IPS-18a (cell line): ENCODE data around the gene ZBTB12.

Experiments used
- H3K27ac ChIP-seq: one replicate; pipeline ENCODE4 v1.5.1; 2013; ENCODE audit warnings: low read length
- H3K27me3 ChIP-seq: one replicate; pipeline ENCODE4 v1.6.1; 2013; ENCODE audit warnings: mild to moderate bottlenecking, low read length; ENCODE audit not compliant: control insufficient read depth, insufficient read depth
- H3K36me3 ChIP-seq: one replicate; pipeline ENCODE4 v1.6.1; 2013; ENCODE audit warnings: low read depth, low read length; ENCODE audit not compliant: control insufficient read depth
- H3K4me1 ChIP-seq: one replicate; pipeline ENCODE4 v1.6.1; 2013; ENCODE audit warnings: low read depth, low read length; ENCODE audit not compliant: control insufficient read depth
- H3K4me3 ChIP-seq: one replicate; pipeline ENCODE4 v1.5.1; 2013; ENCODE audit warnings: low read length
- H3K9ac ChIP-seq: one replicate; pipeline ENCODE4 v1.6.1; 2013; ENCODE audit warnings: mild to moderate bottlenecking, low read length, moderate library complexity
- H3K9me3 ChIP-seq: one replicate; pipeline ENCODE4 v1.6.1; 2013; ENCODE audit warnings: low read depth, low read length; ENCODE audit not compliant: control insufficient read depth

The ZBTB12 gene, protein sequence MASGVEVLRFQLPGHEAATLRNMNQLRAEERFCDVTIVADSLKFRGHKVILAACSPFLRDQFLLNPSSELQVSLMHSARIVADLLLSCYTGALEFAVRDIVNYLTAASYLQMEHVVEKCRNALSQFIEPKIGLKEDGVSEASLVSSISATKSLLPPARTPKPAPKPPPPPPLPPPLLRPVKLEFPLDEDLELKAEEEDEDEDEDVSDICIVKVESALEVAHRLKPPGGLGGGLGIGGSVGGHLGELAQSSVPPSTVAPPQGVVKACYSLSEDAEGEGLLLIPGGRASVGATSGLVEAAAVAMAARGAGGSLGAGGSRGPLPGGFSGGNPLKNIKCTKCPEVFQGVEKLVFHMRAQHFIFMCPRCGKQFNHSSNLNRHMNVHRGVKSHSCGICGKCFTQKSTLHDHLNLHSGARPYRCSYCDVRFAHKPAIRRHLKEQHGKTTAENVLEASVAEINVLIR

DNA sequence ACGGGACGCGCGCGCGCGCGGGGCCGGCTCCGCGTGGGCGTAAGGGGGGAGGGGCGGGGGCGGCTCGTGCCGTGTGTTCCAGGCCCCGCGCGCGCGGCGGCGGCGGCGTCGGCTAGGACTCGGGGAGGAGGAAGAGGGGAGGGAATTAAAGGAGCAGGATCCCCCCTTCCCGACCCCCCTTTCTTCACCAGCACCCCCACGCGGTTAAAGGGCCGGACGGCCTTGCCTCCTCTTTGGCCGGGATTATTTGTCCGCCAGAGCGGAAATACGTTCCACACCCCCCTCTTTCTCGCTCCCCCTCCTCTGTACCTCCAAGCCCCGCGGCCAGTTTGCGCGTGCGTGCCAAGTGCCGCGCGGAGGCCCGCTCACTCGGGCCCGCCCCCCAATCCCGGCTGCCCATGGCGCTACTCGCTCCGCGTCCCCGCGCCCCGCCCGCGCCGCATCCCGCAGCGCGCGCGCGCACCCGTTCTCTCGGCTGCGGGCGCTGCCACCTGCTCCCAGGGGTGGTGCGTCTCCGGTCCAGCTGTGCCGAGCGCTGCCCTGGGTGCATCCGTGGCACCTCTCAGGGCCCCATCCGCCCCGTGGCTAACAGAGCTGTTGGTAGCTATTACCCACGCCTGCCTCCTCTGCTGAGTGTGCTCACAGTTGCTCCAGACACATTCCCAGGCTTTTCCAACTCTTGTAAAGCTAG, at the start of gene ZBTB12:
Gene ZBTB12 (minus strand): TSS at position 134 of the 691 bp plus-strand sequence. CDS start 781 bp downstream, outside the sequence.
- H3K27me3 ChIP-seq: no peaks in the 10 kb centered on the region
- H3K4me3 ChIP-seq: peak within 1 kb of the TSS; percentile 63
- peaks cover 3% of the 10 kb centered on the region for H3K4me1 ChIP-seq
- H3K9ac ChIP-seq: peak within 1 kb of the TSS; percentile 36
- peaks cover 6% of the 10 kb centered on the region for H3K36me3 ChIP-seq
- no peak within 1 kb of the TSS for H3K27ac ChIP-seq
- H3K9me3 ChIP-seq: no peaks in the 10 kb centered on the region

DNA sequence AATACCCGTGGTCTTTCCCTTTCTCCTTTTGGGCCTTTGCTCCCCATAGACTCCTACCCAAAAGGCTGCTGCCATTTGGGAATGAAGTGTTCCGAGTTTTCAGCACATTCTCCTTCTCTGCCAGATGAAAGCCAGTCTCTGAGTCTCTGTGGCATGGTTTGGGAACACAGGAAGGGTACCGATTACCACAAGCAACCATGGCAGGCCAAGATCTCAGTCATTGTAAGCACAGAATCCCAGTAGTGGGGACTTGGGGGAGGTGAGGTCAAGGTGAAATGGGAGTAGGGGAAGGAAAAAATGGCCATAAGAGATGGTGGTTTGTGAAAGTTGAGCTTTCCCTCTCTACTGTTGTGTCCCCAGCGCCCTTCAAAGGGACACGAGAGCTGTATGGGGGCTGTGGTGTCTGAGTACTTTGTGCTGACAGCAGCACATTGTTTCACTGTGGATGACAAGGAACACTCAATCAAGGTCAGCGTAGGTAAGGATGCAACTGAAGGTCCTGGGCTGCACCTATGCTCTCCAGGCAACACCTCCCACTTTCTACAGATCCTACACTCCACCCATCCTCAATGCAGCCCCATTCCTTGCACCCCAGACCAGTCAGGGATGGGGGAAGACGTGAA, 48.2 kb upstream of the ZBTB12 start:
- Histone ChIP-seq H3K27ac (no peak overlapping the region), H3K9me3 (no peaks in the 10 kb centered on the region), H3K27me3 (peaks cover 5% of the 10 kb centered on the region), H3K9ac (no peak overlapping the region), H3K36me3 (peaks cover 37% of the 10 kb centered on the region), H3K4me1 (peaks cover 3% of the 10 kb centered on the region), H3K4me3 (no peak overlapping the region)

DNA sequence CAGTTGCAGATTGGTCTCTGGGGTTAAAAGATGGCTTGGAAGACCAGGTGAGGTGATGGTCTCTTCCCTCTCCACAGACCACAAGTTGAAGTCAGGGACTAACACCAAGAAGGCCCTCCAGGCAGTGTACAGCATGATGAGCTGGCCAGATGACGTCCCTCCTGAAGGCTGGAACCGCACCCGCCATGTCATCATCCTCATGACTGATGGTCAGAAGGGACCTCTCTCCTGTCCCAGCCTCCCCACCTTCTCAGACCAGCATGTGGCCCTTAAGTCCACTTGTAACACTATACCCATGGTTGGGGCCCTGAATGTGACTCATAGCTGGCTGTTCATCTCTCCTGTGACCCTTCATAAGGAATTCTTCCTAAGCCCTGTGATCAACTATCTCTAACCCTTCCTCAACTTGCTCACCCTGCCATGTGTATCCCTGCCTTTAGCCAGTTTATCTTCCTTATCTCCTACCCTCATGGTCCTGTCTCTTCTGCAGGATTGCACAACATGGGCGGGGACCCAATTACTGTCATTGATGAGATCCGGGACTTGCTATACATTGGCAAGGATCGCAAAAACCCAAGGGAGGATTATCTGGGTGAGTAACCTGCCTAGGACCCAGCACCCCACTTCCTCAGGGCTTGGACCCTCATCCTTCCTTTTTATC, 47.0 kb upstream of the ZBTB12 start:
- Histone ChIP-seq H3K36me3 (peaks cover 25% of the 10 kb centered on the region), H3K9me3 (no peaks in the 10 kb centered on the region), H3K27ac (no peak overlapping the region), H3K4me1 (peaks cover 3% of the 10 kb centered on the region), H3K9ac (no peak overlapping the region), H3K4me3 (no peak overlapping the region), H3K27me3 (peaks cover 5% of the 10 kb centered on the region)

DNA sequence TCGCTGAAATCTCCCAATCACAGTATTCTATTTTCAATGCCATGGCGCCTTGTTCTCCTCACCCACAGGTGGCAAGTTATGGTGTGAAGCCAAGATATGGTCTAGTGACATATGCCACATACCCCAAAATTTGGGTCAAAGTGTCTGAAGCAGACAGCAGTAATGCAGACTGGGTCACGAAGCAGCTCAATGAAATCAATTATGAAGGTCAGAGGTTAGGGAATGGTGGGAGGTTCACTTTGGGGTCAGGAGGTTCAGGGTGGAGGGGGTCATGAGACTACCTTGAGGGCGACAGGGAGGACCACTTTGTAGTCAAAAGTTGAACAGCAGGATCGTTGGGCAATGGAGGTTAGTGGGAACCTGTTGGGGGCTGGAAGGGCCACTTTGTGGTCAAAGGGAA, 46.4 kb upstream of the ZBTB12 start:
- H3K9ac ChIP-seq: no peak overlapping the region
- H3K4me3 ChIP-seq: no peak overlapping the region
- H3K4me1 ChIP-seq: peaks cover 3% of the 10 kb centered on the region
- no peak overlapping the region for H3K27ac ChIP-seq
- peaks cover 8% of the 10 kb centered on the region for H3K27me3 ChIP-seq
- H3K9me3 ChIP-seq: no peaks in the 10 kb centered on the region
- H3K36me3 ChIP-seq: peaks cover 19% of the 10 kb centered on the region

DNA sequence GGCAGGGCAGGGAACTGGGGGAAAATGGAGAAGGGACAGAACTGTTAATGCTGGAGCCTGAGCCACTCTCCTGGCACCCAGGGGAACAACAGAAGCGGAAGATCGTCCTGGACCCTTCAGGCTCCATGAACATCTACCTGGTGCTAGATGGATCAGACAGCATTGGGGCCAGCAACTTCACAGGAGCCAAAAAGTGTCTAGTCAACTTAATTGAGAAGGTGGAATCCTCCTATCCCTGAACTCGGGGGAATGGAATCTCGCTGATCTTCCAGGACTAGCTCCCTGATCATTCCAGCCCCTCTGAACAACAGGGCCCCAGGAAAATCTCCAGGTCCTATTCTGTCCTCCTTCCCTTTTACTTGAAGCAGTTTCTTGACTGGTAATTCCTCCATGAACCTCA, 46.0 kb upstream of the ZBTB12 start:
- H3K27me3 ChIP-seq: peaks cover 8% of the 10 kb centered on the region
- peaks cover 15% of the 10 kb centered on the region for H3K36me3 ChIP-seq
- H3K4me1 ChIP-seq: peaks cover 3% of the 10 kb centered on the region
- H3K9me3 ChIP-seq: no peaks in the 10 kb centered on the region
- no peak overlapping the region for H3K4me3 ChIP-seq
- H3K27ac ChIP-seq: no peak overlapping the region
- H3K9ac ChIP-seq: no peak overlapping the region

DNA sequence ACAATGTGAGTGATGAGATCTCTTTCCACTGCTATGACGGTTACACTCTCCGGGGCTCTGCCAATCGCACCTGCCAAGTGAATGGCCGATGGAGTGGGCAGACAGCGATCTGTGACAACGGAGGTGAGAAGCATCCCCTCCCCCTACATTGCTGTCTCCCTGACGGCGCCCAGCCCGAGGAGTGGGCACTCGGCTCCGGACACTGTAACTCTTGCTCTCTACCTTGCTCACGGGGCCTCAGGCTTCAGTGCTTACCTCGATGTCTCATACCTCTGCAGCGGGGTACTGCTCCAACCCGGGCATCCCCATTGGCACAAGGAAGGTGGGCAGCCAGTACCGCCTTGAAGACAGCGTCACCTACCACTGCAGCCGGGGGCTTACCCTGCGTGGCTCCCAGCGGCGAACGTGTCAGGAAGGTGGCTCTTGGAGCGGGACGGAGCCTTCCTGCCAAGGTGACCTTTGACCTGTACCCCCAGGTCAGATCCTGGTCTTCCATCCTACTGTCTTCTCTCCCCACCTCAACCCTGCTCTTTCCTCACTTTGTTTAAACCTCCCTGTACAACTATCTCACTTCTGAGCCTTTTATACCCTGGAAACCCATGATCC, 45.3 kb upstream of the ZBTB12 start:
- no peak overlapping the region for H3K9ac ChIP-seq
- peaks cover 14% of the 10 kb centered on the region for H3K36me3 ChIP-seq
- H3K9me3 ChIP-seq: no peaks in the 10 kb centered on the region
- H3K4me3 ChIP-seq: no peak overlapping the region
- H3K27ac ChIP-seq: no peak overlapping the region
- H3K4me1 ChIP-seq: peaks cover 3% of the 10 kb centered on the region
- peaks cover 8% of the 10 kb centered on the region for H3K27me3 ChIP-seq

DNA sequence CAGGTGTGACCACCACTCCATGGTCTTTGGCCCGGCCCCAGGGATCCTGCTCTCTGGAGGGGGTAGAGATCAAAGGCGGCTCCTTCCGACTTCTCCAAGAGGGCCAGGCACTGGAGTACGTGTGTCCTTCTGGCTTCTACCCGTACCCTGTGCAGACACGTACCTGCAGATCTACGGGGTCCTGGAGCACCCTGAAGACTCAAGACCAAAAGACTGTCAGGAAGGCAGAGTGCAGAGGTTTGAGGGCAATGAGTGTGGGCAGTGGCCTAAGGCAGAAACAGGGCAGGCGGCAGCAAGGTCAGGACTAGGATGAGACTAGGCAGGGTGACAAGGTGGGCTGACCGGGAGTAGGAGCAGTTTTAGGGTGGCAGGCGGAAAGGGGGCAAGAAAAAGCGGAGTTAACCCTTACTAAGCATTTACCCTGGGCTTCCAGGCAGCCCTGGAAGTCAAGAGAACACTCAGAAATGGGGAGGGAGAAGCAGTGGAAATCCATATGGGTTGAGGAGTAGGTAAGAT, 44.5 kb upstream of the ZBTB12 start:
- peaks cover 7% of the 10 kb centered on the region for H3K36me3 ChIP-seq
- H3K9ac ChIP-seq: no peak overlapping the region
- peaks cover 3% of the 10 kb centered on the region for H3K4me1 ChIP-seq
- H3K9me3 ChIP-seq: no peaks in the 10 kb centered on the region
- H3K27ac ChIP-seq: no peak overlapping the region
- no peak overlapping the region for H3K4me3 ChIP-seq
- H3K27me3 ChIP-seq: peaks cover 8% of the 10 kb centered on the region

DNA sequence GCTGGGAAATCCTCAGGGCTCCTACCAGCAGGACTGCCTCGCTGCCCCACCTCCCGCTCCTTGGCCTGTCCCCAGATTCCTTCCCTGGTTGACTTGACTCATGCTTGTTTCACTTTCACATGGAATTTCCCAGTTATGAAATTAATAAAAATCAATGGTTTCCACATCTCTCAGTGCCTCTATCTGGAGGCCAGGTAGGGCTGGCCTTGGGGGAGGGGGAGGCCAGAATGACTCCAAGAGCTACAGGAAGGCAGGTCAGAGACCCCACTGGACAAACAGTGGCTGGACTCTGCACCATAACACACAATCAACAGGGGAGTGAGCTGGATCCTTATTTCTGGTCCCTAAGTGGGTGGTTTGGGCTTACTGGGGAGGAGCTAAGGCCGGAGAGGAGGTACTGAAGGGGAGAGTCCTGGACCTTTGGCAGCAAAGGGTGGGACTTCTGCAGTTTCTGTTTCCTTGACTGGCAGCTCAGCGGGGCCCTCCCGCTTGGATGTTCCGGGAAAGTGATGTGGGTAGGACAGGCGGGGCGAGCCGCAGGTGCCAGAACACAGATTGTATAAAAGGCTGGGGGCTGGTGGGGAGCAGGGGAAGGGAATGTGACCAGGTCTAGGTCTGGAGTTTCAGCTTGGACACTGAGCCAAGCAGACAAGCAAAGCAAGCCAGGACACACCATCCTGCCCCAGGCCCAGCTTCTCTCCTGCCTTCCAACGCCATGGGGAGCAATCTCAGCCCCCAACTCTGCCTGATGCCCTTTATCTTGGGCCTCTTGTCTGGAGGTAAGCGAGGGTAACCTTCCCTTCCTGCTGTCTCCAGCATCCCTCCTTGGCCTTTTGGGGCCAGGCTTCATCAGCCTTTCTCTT, 43.9 kb upstream of the ZBTB12 start, which contains the start of gene CFB:
Gene CFB (plus strand): TSS at position 589 of the 863 bp plus-strand sequence. CDS start 127 bp downstream, at position 716.
- H3K27me3 ChIP-seq: peaks cover 8% of the 10 kb centered on the region
- H3K9me3 ChIP-seq: no peaks in the 10 kb centered on the region
- no peak within 1 kb of the TSS for H3K4me3 ChIP-seq
- H3K4me1 ChIP-seq: peaks cover 3% of the 10 kb centered on the region
- no peak within 1 kb of the TSS for H3K9ac ChIP-seq
- H3K36me3 ChIP-seq: no peaks in the 10 kb centered on the region
- H3K27ac ChIP-seq: no peak within 1 kb of the TSS

DNA sequence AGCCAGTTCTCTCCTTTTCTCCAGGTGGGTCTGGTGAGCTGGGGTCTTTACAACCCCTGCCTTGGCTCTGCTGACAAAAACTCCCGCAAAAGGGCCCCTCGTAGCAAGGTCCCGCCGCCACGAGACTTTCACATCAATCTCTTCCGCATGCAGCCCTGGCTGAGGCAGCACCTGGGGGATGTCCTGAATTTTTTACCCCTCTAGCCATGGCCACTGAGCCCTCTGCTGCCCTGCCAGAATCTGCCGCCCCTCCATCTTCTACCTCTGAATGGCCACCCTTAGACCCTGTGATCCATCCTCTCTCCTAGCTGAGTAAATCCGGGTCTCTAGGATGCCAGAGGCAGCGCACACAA, 43.2 kb upstream of the ZBTB12 start:
- peaks cover 5% of the 10 kb centered on the region for H3K4me1 ChIP-seq
- no peak overlapping the region for H3K9ac ChIP-seq
- H3K4me3 ChIP-seq: no peak overlapping the region

DNA sequence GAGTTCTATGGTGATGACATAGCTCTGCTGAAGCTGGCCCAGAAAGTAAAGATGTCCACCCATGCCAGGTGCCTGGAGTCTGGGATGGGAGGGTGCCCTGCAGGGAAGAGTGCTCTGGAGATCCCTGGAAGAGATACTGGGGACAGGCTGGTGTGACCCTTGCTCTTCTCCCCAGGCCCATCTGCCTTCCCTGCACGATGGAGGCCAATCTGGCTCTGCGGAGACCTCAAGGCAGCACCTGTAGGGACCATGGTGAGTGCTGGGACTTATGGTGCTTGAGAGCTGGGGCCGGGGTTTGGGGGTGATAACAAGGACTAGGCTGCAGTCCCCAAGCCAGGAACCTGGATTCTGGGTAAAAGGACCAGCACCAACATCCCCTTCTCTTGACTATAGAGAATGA, 41.9 kb upstream of the ZBTB12 start:
- Histone ChIP-seq H3K27ac (no peak overlapping the region), H3K4me1 (peaks cover 5% of the 10 kb centered on the region), H3K9ac (no peak overlapping the region), H3K27me3 (peaks cover 8% of the 10 kb centered on the region), H3K4me3 (no peak overlapping the region), H3K9me3 (no peaks in the 10 kb centered on the region), H3K36me3 (no peaks in the 10 kb centered on the region)

More for the DNA sequence above, 43.2 kb upstream of the ZBTB12 start:
- Histone ChIP-seq H3K9me3 (no peaks in the 10 kb centered on the region), H3K27me3 (peaks cover 8% of the 10 kb centered on the region), H3K36me3 (no peaks in the 10 kb centered on the region), H3K27ac (no peak overlapping the region)
